ENCODE data around the gene YKT6. TPM values are rescaled to one million over a fixed set of nuclear protein-coding genes. Genes with fewer than 3 reads are reported as not detected.

YKT6 gene
- total and polyA plus RNA-seq, 2 of the 8 experiments (the other 6 are each of a cell fraction or from before 2014, with no cell fraction given): 75.3 to 103 TPM

DNA sequence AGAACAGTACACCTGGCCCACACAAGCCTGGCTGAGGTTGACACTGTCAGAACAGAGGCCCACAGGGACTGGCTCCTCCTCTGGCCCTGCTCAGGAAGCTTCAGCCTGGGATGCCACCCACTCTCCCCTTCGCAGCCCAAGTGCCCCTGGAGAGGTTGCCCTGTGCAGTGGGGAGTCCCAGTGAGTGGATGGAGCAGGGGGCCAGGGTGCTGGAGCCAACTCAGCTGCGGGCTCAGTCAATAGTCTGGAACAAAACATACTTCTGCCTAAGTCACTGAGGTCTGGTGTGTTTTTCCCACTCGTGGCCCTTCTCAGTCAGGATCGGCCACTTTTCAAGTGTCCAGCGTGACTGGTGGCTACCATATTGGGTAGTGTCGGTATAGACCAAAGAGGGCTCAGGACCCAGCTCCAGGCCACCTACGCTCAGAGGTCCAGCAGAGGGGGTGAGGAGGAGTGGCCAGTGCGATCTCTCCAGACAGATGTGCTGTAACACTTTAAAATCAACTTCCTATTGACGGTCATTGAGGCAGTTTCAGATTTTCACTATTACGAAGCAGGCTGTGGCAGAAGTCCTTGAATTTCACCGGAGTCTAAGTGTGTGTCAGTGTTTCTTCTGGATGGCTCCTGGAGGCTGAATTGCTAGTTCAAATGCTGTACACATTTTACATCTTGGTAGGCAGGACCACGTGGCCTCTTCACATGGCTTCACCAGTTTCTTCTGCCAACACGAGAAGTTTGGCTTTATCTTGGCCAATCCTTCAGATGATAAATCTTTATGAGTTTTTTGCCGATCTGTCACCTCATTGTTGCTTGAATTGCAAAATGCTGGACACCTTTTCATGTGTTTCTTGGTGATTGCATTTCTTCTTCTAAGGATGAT, 10.5 kb upstream of the YKT6 start:
- Histone ChIP-seq H2BK120ac (replicated peaks; ENCODE audit: low read depth, low read length) (no peak overlapping the region), H3K56ac (replicated peaks; ENCODE audit: insufficient read length, low read depth, low read length) (no peak overlapping the region), H2BK5ac (ENCODE audit: low read depth, low read length) (no peak overlapping the region), H2BK20ac (ENCODE audit: low read length) (no peak overlapping the region), H3K23ac (ENCODE audit: insufficient read length) (no peak overlapping the region), H4K5ac (ENCODE audit: insufficient read length, low read depth, low read length) (no peak overlapping the region), H2AFZ (ENCODE audit: low read length) (no peak overlapping the region), H3K18ac (ENCODE audit: extremely low read depth, low read length) (no peak overlapping the region), H3K23me2 (ENCODE audit: low read depth, low read length) (no peaks in the 10 kb centered on the region), H3K9ac (replicated peaks in 1 of 4; ENCODE audit: extremely low read depth in 1 of 4, low read depth in 3 of 4, low read length in 3 of 4) (no peak overlapping the region), H3K36me3 (ENCODE audit: control insufficient read depth in 2 of 4, insufficient read depth in 4 of 4, low read length in 3 of 4) (no peaks in the 10 kb centered on the region), H4K8ac (ENCODE audit: extremely low read depth, insufficient read depth, low read length) (no peak overlapping the region), H2BK12ac (ENCODE audit: low read depth, low read length) (no peak overlapping the region), H3K27me3 (replicated peaks in 1 of 4; ENCODE audit: control insufficient read depth in 3 of 4, extremely low read depth in 1 of 4, insufficient read depth in 3 of 4, low read length in 3 of 4) (peaks cover 0 to 3% (median 0%) of the 10 kb centered on the region in 4 experiments; a peak in 2 of 7 replicates), H3K9me3 (ENCODE audit: insufficient read depth in 2 of 2, low read depth in 1 of 2, low read length in 1 of 2) (no peaks in the 10 kb centered on the region), H3K4me3 (ENCODE audit: extremely low read depth in 1 of 4, insufficient read depth in 2 of 4, low read depth in 3 of 4, low read length in 4 of 4) (no peak overlapping the region), H4K91ac (replicated peaks; ENCODE audit: insufficient read length, low read length) (no peak overlapping the region), H3K14ac (ENCODE audit: insufficient read length) (no peak overlapping the region), H3K4ac (replicated peaks; ENCODE audit: insufficient read length, low read depth, low read length) (no peak overlapping the region), H3K79me2 (ENCODE audit: control insufficient read depth in 1 of 2, insufficient read depth in 2 of 2, low read length in 2 of 2) (no peaks in the 10 kb centered on the region), H3K27ac (ENCODE audit: low read depth, low read length) (no peak overlapping the region), H2AK5ac (ENCODE audit: low read depth, low read length) (no peak overlapping the region), H3K79me1 (ENCODE audit: low read depth, low read length) (no peaks in the 10 kb centered on the region), H4K20me1 (replicated peaks in 1 of 2; ENCODE audit: control insufficient read depth in 1 of 2, insufficient read depth in 2 of 2, low read length in 2 of 2) (no peaks in the 10 kb centered on the region), H3K4me1 (replicated peaks in 1 of 4; ENCODE audit: control insufficient read depth in 3 of 4, insufficient read depth in 4 of 4, low read length in 3 of 4) (no peaks in the 10 kb centered on the region; a peak in 2 of 7 replicates), H3K4me2 (ENCODE audit: insufficient read depth in 1 of 2, low read depth in 2 of 2, low read length in 2 of 2) (no peak overlapping the region), H2BK15ac (ENCODE audit: low read length) (no peak overlapping the region)
- 80% methylated on average over 14 of the region's 14 CpGs; no CpG with 5 or more reads in 1 of the 2 experiments for WGBS, 2 experiments (ENCODE audit: extremely low coverage in 1 of 2, insufficient coverage in 1 of 2, insufficient read length in 1 of 2, insufficient replicate concordance in 2 of 2, low coverage in 1 of 2, low lambda C conversion rate in 2 of 2, missing lambda C conversion rate in 1 of 2)
- DNase-seq (ENCODE audit: low read depth in 1 of 2, low spot score in 2 of 2) (no peak), FAIRE-seq (no peak)
- CTCF ChIA-PET (ENCODE audit: partially characterized antibody): no interaction called here
- TF ChIP-seq RFX5 (IDR thresholded peaks at IDR 0.05; ENCODE audit: borderline replicate concordance, low read depth, low read length) (no peak), EZH2 (IDR thresholded peaks at IDR 0.05; ENCODE audit: low read depth, low read length, severe bottlenecking) (no peak), SIX5 (IDR thresholded peaks at IDR 0.05; ENCODE audit: low read depth, low read length) (no peak), BACH1 (IDR thresholded peaks at IDR 0.05; ENCODE audit: low read length) (no peak), HDAC2 (IDR thresholded peaks at IDR 0.05; ENCODE audit: borderline replicate concordance in 1 of 2, low read depth in 2 of 2, low read length in 2 of 2) (no peak)
- TF ChIP-seq, protein P1, sequence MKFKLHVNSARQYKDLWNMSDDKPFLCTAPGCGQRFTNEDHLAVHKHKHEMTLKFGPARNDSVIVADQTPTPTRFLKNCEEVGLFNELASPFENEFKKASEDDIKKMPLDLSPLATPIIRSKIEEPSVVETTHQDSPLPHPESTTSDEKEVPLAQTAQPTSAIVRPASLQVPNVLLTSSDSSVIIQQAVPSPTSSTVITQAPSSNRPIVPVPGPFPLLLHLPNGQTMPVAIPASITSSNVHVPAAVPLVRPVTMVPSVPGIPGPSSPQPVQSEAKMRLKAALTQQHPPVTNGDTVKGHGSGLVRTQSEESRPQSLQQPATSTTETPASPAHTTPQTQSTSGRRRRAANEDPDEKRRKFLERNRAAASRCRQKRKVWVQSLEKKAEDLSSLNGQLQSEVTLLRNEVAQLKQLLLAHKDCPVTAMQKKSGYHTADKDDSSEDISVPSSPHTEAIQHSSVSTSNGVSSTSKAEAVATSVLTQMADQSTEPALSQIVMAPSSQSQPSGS (IDR thresholded peaks at IDR 0.05; ENCODE audit: low read length): no peak
- POLR2A ChIA-PET (ENCODE audit: partially characterized antibody): interaction anchor here (1.0 kb wide), 1 partner anchor 50 kb away, joined by 3 read pairs; no protein-coding TSS in a partner anchor

Measured in H1 (cell line).